ENCODE measurements around the gene RPTOR.

GRCh38 chr17:80996422-80997305, 452.0 kb downstream of the RPTOR start:
- TF ChIP-seq POLR2A (IDR thresholded peaks at IDR 0.05) (no peak), CTCF (IDR thresholded peaks at IDR 0.05) (no peak)
